Activated CD8-positive, alpha-beta memory T cell treated with anti-CD3 and anti-CD28 coated beads for 4 hours (primary cell): ENCODE results near the gene PBXIP1.
"Not testable (repeated sequence)": the region's sequence is repeated elsewhere in the genome, so short reads cannot be mapped to it uniquely, and the experiment has no call there.

Experiments
- DNase-seq, 2 donors: peaks; one replicate each; pipeline ENCODE4 v3.0.0-alpha.2; 2020; ENCODE audit warnings: low read depth in 2 of 2

The PBXIP1 gene

GRCh38 chr1:154995301-154995983, 39.5 kb upstream of the PBXIP1 start:
- not testable (repeated sequence) for DNase-seq

DNA sequence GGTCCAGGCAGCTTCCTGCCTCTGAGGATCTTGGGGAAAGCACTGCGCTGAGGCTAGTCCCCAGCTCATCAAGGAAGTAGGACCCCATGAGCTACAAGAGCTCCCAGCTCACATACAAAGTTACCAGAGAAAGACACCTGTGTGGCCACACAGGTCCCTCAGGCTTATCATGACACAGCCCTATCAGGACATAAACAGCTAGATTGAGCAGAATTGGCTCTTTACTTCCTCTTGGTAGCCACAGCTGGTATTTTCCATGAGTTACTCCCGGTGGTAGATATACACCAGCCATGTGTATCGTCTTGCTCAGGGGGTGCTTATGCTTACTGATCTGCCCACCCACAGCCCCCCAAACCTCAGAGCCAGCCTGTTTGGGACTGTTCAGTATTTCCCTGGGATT, 38.7 kb upstream of the PBXIP1 start:
- no peak for DNase-seq

GRCh38 chr1:154994269-154994587, 38.3 kb upstream of the PBXIP1 start:
- DNase-seq, result no peak

DNA sequence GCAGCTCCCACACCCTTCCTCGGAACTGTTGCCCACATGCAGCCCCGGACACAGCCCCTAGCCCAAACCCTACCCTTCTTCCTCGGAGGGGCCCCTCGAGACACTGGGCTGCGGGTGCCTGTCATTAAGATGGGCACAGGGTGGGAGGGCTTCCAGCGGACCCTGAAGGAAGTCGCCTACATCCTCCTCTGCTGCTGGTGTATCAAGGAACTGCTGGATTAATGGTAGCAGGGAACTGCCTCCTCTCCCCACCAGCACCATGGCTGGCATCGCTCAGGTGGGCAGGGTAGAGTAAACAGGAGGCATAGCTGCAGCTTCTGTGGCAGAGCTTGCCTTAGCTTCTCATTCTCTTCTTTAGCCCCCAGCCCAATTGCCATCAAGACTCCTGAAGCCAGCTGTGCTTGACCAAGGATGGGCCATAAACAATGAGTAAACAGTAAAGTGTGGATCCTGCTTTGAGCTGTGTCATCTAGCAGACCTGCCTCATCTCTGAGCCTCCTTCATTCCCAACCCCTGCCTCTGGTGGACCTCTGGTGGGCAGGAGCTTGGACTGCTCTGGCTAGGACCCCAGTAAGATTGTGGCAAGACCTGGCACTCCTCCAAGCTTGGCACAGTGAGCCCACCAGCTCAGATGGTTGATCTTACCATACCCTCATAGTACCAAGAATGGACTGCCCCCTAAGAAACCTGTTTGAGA, 37.8 kb upstream of the PBXIP1 start, which contains the start of gene LENEP:
Gene LENEP (plus strand): TSS at position 15 of the 697 bp plus-strand sequence. CDS start 22 bp downstream, at position 37.
- no peak for DNase-seq

- no peak for DNase-seq
Measured at GRCh38 chr1:154992721-154993571, 37.0 kb upstream of the PBXIP1 start.

- DNase-seq, result no peak
Measured at GRCh38 chr1:154990276-154990675, 34.4 kb upstream of the PBXIP1 start.

DNA sequence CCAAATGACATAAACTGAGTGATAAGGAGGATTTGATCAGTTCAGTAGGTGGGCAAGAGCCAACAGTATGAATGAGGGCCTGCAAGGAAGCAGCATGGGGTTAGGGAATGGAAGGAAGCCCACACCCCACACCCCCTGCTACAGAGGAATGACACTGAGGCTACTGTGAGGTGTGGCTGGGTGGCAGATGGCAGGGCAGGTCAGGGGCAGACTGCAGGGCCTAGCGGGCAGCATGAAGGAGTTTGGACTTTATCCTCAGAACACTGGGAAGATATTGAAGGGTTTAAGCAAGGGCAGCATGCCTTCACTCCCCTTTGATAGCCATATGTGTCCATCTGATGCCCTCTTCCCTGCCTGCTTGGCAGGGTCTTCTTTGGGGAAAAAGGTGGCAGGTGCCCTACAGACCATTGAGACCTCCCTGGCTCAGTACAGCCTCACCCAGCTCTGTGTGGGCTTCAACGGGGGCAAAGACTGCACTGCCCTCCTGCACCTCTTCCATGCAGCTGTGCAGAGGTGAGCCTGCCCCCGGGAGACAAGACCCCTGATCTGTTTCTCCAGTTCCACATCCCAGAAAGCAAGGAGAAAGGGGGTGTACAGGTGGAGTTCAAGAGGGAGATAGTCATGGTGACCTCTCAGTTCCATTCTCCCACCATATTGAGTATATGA, 33.4 kb upstream of the PBXIP1 start:
- DNase-seq, result no peak

DNA sequence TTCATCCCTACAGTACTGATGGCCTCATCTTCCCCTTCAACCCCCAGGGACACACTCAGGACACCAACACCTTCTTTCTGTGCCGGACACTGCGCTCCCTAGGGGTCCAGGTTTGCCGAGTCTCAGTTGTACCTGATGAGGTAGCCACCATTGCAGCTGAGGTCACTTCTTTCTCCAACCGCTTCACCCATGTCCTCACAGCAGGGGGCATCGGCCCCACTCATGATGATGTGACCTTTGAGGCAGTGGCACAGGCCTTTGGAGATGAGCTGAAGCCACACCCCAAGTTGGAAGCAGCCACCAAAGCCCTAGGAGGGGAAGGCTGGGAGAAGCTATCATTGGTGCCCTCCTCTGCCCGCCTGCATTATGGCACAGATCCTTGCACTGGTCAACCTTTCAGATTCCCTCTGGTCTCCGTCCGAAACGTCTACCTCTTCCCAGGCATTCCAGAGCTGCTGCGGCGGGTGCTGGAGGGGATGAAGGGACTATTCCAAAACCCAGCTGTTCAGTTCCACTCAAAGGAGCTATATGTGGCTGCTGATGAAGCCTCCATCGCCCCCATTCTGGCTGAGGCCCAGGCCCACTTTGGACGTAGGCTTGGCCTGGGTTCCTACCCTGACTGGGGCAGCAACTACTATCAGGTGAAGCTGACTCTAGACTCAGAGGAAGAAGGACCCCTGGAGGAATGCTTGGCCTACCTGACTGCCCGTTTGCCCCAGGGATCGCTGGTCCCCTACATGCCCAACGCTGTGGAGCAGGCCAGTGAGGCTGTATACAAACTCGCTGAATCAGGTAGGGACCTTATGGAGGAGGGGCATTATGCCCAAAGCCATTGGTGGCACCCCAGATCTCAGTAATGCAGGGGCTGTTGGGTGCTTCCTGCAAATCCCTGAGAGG, 32.4 kb upstream of the PBXIP1 start:
- DNase-seq, result no peak

GRCh38 chr1:154987326-154987725, 31.4 kb upstream of the PBXIP1 start:
- DNase-seq, result no peak

DNA sequence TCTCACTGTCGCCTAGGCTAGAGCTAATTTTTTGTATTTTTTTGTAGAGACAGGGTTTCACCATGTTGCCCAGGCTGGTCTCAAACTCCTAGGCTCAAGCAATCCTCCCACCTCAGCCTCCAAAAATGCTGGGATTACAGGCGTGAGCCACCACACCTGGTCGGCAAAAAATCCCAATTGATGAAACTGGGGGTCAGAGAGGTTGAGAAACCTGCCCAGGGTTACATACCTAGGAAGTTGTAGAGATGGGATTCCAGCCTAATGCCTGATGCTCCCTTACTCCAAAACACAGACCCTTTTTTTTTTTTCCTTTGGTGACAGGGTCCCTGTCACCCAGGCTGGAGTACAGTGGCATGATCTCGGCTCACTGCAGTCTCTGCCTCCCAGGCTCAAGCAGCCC, 30.8 kb upstream of the PBXIP1 start:
- DNase-seq, result not testable (repeated sequence)

GRCh38 chr1:154983776-154984466, 28.0 kb upstream of the PBXIP1 start:
- DNase-seq, result no peak

DNA sequence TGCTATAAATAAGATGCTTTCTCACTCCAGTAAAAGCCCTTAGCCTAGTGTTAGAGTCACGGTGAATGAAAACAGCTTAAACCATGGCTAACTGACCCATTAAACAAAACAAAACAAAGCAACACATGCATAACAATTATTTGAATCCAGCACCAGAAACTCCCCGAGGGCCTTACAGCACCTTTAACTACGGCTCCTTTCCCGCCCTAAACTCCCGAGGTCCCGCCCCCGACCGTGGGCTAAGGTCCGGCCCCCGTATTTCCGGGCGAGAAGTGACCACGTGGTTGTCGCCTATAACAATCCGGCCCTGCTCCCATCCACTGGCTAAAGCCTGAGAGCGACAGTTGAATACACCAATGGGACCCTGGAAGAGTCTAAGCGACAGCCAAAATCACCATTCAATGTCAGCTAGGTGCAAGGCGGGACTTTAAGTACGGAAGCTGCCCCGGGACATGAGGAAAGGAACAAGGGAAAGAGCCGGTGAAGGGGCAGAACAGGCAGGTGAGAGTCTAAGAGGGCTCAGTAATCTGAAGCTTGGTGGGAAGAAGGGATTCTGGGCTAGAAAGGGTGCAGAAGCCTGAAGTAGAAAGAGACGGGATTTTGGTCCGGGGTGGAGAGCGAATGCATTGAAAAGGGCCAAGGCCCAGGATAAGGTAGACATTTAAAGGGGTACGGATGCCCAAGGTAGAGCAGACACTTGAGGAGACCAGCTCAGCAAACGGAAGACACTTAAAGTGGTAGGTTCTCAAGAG, 27.2 kb upstream of the PBXIP1 start, which contains the start of gene FLAD1:
Gene FLAD1 (plus strand): TSS at position 448 of the 752 bp plus-strand sequence. CDS start 351 bp downstream, outside the sequence.
- DNase-seq, result peak; percentile 90 to 94

DNA sequence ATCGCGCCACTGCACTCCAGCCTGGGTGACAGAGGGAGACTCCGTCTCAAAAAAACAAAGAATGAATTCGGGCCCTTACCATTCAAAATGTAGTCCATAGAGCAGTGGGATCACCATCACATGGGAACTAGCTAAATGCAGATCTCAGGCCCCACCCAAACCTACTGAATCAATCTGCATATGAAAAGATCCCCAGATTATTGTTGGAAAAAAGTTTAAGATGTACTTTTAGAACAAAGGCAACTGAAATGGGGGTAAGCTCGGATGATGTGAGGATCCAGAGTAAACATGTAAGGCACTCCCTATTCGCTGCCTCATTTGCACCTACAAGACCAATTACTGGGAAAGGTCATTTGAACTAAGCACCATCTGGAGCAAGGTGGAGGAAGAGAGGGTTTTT, 26.4 kb upstream of the PBXIP1 start:
- DNase-seq, result no peak

DNA sequence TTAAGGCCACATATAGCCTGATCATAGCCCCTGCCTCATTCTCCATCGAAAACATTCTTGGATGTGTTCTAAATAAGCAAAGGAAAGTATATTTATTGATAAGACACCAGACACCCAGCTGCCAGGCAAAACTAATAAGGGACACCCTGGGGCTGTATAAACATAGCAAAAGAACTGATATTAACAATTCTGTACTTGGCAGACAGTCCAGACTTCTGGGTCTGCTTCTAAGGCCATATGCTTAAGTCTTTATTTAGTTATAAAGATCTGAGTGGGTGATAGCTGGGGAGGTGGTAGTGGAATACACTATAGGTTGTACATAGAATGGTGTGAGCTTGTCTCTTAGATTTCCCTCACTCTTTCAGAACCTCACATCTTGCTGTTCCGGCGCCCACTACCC, 22.5 kb upstream of the PBXIP1 start:
- no peak for DNase-seq

GRCh38 chr1:154977762-154978161, 21.9 kb upstream of the PBXIP1 start:
- DNase-seq, result not testable (repeated sequence)

- DNase-seq, result no peak
Measured at GRCh38 chr1:154975409-154976059, 19.6 kb upstream of the PBXIP1 start.

GRCh38 chr1:154974808-154975408, 19.0 kb upstream of the PBXIP1 start:
- DNase-seq, result peak; percentile 85 to 91

- DNase-seq, result peak; percentile 83 to 93
Measured at GRCh38 chr1:154974102-154974807, 18.4 kb upstream of the PBXIP1 start, which contains the start of gene CKS1B. Gene CKS1B (plus strand): TSS chr1:154974681. CDS start chr1:154974746, 65 bp downstream.
